ENCODE data around the gene LIN28A.

Gene LIN28A

DNA sequence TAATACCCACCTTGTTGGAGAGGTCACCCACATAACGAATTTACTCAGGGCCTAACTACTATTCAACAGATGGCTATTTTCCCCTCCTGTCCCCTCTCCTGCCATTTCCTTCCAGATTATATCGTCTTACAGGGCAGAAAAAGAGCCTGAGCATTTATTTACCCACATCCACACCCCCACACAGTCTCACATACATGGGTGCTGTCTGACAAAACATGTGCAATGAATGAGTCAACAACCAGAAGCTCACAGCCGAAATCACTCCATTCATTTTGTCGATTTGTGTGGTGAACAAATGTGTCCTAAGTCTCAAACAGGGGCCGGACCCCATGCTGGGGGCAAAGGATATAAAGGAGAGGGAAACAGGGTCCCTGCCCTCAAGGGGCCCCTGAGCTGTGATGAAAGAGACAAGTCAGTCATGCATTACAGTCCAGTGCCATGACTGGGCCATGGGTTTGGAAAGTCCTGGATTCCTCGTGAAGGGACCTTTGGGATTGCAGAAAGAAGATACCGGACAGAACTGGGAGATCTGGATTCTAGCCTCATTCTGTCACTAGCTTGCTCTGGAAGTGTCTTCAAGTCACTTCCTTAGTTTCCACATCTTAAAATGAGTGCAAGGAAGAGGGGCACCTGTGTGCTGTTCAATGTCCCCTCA is 21.7 kb upstream of the LIN28A start:
- FAIRE-seq (no peak), DNase-seq (ENCODE audit: insufficient read length, low spot score) (no peak)
- TF ChIP-seq, protein P1, sequence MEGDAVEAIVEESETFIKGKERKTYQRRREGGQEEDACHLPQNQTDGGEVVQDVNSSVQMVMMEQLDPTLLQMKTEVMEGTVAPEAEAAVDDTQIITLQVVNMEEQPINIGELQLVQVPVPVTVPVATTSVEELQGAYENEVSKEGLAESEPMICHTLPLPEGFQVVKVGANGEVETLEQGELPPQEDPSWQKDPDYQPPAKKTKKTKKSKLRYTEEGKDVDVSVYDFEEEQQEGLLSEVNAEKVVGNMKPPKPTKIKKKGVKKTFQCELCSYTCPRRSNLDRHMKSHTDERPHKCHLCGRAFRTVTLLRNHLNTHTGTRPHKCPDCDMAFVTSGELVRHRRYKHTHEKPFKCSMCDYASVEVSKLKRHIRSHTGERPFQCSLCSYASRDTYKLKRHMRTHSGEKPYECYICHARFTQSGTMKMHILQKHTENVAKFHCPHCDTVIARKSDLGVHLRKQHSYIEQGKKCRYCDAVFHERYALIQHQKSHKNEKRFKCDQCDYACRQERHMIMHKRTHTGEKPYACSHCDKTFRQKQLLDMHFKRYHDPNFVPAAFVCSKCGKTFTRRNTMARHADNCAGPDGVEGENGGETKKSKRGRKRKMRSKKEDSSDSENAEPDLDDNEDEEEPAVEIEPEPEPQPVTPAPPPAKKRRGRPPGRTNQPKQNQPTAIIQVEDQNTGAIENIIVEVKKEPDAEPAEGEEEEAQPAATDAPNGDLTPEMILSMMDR (IDR thresholded peaks at IDR 0.05; ENCODE audit: insufficient read depth, missing control alignments), result no peak

DNA sequence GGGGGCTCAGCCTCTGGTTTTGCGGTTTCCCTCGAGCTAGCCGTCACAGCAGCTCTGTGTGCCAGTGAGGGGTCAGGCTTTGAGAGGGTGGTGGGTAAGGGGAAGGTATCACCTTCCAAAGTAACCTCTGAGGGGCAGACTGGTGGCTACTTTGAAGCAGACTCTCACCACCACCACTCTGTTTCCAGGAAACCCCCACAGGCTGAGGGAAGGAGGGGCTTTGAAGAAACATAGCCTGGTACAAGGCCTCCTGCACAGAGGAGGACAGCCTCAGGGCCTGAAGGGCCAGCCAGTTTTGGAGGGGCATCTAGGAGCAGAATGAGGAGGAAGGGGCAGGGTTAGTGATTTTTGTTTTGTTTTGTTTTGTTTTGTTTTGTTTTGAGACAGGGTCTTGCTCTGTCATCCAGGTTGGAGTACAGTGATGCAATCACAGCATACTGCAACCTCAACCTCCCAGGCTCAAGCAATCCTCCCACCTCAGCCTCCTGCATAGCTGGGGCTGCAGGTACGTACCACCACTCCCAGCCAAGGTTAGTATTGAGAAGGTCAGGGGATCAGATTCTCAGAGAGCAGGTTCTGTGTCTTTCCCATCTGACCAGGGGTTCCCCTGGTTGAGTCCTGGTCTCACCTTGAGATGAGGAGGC is 20.9 kb upstream of the LIN28A start:
- FAIRE-seq (no peak), DNase-seq (ENCODE audit: insufficient read length, low spot score) (no peak)
- TF ChIP-seq, protein P1 (IDR thresholded peaks at IDR 0.05; ENCODE audit: insufficient read depth, missing control alignments), result no peak

- no peak for DNase-seq (ENCODE audit: insufficient read length, low spot score)
- TF ChIP-seq, protein P1 (IDR thresholded peaks at IDR 0.05; ENCODE audit: insufficient read depth, missing control alignments), result no peak
- FAIRE-seq, result no peak
These were observed 19.2 kb upstream of the LIN28A start for GRCh38 chr1:26391450-26391849.

DNA sequence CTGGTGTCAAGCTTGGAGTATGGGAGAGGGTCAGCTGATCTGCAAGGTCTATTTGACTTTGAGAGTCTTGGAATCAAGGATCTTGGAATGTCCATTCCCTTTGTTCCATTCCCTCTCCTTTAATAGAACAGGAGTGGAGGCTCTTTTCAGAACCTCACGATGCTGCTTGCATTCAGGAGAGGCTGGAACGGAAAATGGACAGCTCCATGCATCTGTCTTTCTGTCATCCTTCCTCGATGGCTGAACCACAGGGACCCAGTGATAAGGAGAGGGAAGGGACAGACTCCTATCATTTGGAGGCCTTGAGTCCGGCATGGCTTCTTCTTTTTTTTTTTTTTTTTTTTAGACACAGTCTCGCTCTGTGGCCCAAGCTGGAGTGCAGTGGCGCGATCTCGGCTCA is 14.9 kb upstream of the LIN28A start:
- FAIRE-seq (no peak), DNase-seq (ENCODE audit: insufficient read length, low spot score) (no peak)
- TF ChIP-seq, protein P1 (IDR thresholded peaks at IDR 0.05; ENCODE audit: insufficient read depth, missing control alignments), result no peak

DNA sequence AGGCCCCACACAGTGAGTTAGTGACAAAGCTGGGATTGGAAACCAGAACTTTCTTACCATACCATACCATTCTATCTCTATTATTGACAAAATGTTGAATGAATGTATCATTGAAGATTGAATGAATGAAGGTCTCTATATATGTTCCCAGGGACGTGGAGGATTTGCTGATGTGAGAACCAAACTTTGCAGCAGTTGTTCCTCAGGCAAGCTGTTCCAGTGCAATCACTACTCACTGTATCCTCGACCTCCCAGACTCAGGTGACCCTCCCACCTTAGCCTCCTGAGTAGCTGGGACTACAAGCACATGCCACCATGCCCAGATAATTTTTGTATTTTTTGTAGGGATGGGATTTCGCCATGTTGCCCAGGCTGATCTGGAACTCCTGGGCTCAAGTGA is 11.6 kb upstream of the LIN28A start:
- FAIRE-seq, result no peak
- no peak for DNase-seq (ENCODE audit: insufficient read length, low spot score)
- TF ChIP-seq, protein P1 (IDR thresholded peaks at IDR 0.05; ENCODE audit: insufficient read depth, missing control alignments), result no peak

DNA sequence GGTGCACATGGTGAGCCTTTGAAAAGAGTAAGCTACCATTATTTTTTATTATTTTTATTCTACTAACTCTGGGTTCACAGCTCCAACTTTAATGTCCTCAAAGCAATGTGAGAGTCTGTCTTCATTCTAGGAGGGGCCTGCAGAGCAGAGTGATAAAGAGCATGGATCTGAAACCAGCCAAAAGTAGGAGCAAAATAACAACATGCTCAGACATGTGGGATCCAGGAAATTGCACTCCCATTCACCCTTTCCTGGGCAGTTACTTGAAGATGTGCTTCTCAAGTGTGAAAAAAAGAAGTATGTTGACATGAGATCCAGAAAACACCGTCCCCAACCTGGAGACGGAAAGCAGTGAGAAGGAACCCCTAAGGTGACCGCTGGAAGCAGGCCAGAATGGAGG is 8.7 kb upstream of the LIN28A start:
- DNase-seq (ENCODE audit: insufficient read length, low spot score), result no peak
- FAIRE-seq, result no peak
- TF ChIP-seq, protein P1 (IDR thresholded peaks at IDR 0.05; ENCODE audit: insufficient read depth, missing control alignments), result no peak

GRCh38 chr1:26403656-26404055 is 7.0 kb upstream of the LIN28A start:
- DNase-seq (ENCODE audit: insufficient read length, low spot score) (no peak), FAIRE-seq (no peak)

More at GRCh38 chr1:26403656-26404055, 7.0 kb upstream of the LIN28A start:
- TF ChIP-seq, protein P1 (IDR thresholded peaks at IDR 0.05; ENCODE audit: insufficient read depth, missing control alignments), result no peak
